A549 (cell line): ENCODE results near the gene CILP. TPM values are rescaled to one million over a fixed set of nuclear protein-coding genes. Genes with fewer than 3 reads are reported as not detected.

Experiments
- ATAC-seq, 2 experiments: fragments of 200-7000 bp in 1 of 2; fragments of >200 bp in 1 of 2; cut with Nextera tagmentation in 1 of 2; cut with Tn5 transposase in 1 of 2; 3 replicates each; pipeline versions ENCODE4 v1.8.0 to v1.9.1; 2018 to 2020; ENCODE audit warnings: mild to moderate bottlenecking in 1 of 2, moderate library complexity in 1 of 2
- CTCF ChIA-PET: fragments of 300-600 bp; sonication (Branson Sonifier 250); formaldehyde crosslinking; extraction: SDS; loops from one replicate; lab custom pipeline; 2021; ENCODE audit warnings: antibody characterized with exemption, inconsistent platforms; lab: Yijun Ruan, JAX
- POLR2A ChIA-PET: fragments of 350-600 bp; formaldehyde crosslinking; extraction: SDS; loops from one replicate; lab custom pipeline; 2021; ENCODE audit warnings: antibody characterized with exemption, inconsistent platforms; lab: Yijun Ruan, JAX
- DNase-seq, 2 experiments: peaks; one replicate each; pipeline versions ENCODE4 v3.0.0 to v3.0.0-alpha.2; 2011 to 2016; ENCODE audit warnings: low read depth in 1 of 2, low spot score in 1 of 2
- FAIRE-seq: peaks from 2 replicates; lab custom pipeline; 2011; peaks lifted over from hg19 to GRCh38; lab: Jason Lieb, UNC
- H3K27ac ChIP-seq, 2 experiments: fragments of >200 bp; sonication (Bioruptor Twin); formaldehyde crosslinking; 3 replicates each; pipeline ENCODE4 v1.5.1; 2016 to 2017
- H3K4me1 ChIP-seq: fragments of >200 bp; sonication (Bioruptor Twin); formaldehyde crosslinking; 3 replicates; pipeline ENCODE4 v1.6.1; 2016
- H3K4me2 ChIP-seq: fragments of >200 bp; sonication (Bioruptor Twin); formaldehyde crosslinking; 3 replicates; pipeline ENCODE4 v1.6.1; 2016
- H3K4me3 ChIP-seq: fragments of >200 bp; sonication (Bioruptor Twin); formaldehyde crosslinking; 3 replicates; pipeline ENCODE4 v1.5.1; 2016
- H3K9me3 ChIP-seq: fragments of >200 bp; sonication (Bioruptor Twin); formaldehyde crosslinking; 3 replicates; pipeline ENCODE4 v1.6.1; 2016
- BHLHE40 ChIP-seq: IDR thresholded peaks from 2 replicates; pipeline ENCODE4 v1.6.1; 2012; ENCODE audit warnings: low read depth, low read length, inconsistent platforms
- CBX8 ChIP-seq: fragments of 200-600 bp; sonication (generic); IDR thresholded peaks from 2 replicates; pipeline ENCODE4 v1.6.1; 2016
- CEBPB ChIP-seq, 2 experiments: fragments of >200 bp in 1 of 2; sonication (Bioruptor Twin) in 1 of 2; formaldehyde crosslinking in 1 of 2; IDR thresholded peaks; 2 replicates each; pipeline ENCODE4 v1.6.1; 2012 to 2016
- CHD2 ChIP-seq: fragments of 150-350 bp; IDR thresholded peaks from 2 replicates; pipeline ENCODE4 v1.6.1; 2014; ENCODE audit warnings: low read length; ENCODE audit not compliant: partially characterized antibody
- EHF ChIP-seq: fragments of 250-450 bp; sonication (Bioruptor Pico); IDR thresholded peaks from 2 replicates; pipeline ENCODE4 v1.5.0; 2020; ENCODE audit warnings: mild to moderate bottlenecking
- EHMT2 ChIP-seq: fragments of 200-600 bp; sonication (generic); IDR thresholded peaks from 2 replicates; pipeline ENCODE4 v1.6.1; 2016; ENCODE audit warnings: antibody characterized with exemption, low read depth, mild to moderate bottlenecking, moderate library complexity
- EP300 ChIP-seq, 2 experiments: fragments of >200 bp; sonication (Bioruptor Twin); formaldehyde crosslinking; IDR thresholded peaks; 2 replicates in 1 of 2; 3 replicates in 1 of 2; pipeline ENCODE4 v1.6.1; 2016 to 2017
- ESRRA ChIP-seq: fragments of 150-350 bp; IDR thresholded peaks from 2 replicates; pipeline ENCODE4 v1.6.1; 2014; ENCODE audit warnings: mild to moderate bottlenecking, low read length, borderline replicate concordance
- FOXS1 ChIP-seq: fragments of 250-450 bp; sonication (Bioruptor Pico); IDR thresholded peaks from 2 replicates; pipeline ENCODE4 v1.5.0; 2020; ENCODE audit warnings: mild to moderate bottlenecking, moderate library complexity
- GATA3 ChIP-seq: IDR thresholded peaks from 2 replicates; pipeline ENCODE4 v1.6.1; 2012; ENCODE audit warnings: borderline replicate concordance
- HEYL ChIP-seq: fragments of 250-450 bp; sonication (Bioruptor Pico); IDR thresholded peaks from 2 replicates; pipeline ENCODE4 v1.8.0; 2021; ENCODE audit warnings: mild to moderate bottlenecking, moderate library complexity
- HOXB13 ChIP-seq: fragments of 250-450 bp; sonication (Bioruptor Pico); IDR thresholded peaks from 2 replicates; pipeline ENCODE4 v1.5.0; 2020; ENCODE audit warnings: low read depth, mild to moderate bottlenecking, moderate library complexity
- HOXB5 ChIP-seq: fragments of 250-450 bp; sonication (Bioruptor Pico); IDR thresholded peaks from 2 replicates; pipeline ENCODE4 v1.5.0; 2020; ENCODE audit warnings: mild to moderate bottlenecking, moderate library complexity
- KDM1A ChIP-seq: fragments of 200-600 bp; sonication (generic); IDR thresholded peaks from 2 replicates; pipeline ENCODE4 v1.6.1; 2016; ENCODE audit warnings: low read depth, mild to moderate bottlenecking
- MAFK ChIP-seq: fragments of 450-650 bp; IDR thresholded peaks from 2 replicates; pipeline ENCODE4 v1.6.1; 2014; ENCODE audit not compliant: partially characterized antibody
- PHF8 ChIP-seq: fragments of 200-600 bp; sonication (generic); IDR thresholded peaks from 2 replicates; pipeline ENCODE4 v1.6.1; 2016; ENCODE audit warnings: low read depth, mild to moderate bottlenecking, antibody characterized with exemption, moderate library complexity, borderline replicate concordance
- RARB ChIP-seq: fragments of 250-450 bp; sonication (Bioruptor Pico); IDR thresholded peaks from 2 replicates; pipeline ENCODE4 v1.8.0; 2021; ENCODE audit warnings: mild to moderate bottlenecking, moderate library complexity
- SMC3 ChIP-seq: fragments of >200 bp; sonication (Bioruptor Twin); formaldehyde crosslinking; IDR thresholded peaks from 3 replicates; pipeline ENCODE4 v1.6.1; 2018; ENCODE audit warnings: inconsistent platforms
- ZFP36 ChIP-seq: fragments of 450-650 bp; IDR thresholded peaks from 2 replicates; pipeline ENCODE4 v1.6.1; 2014; ENCODE audit warnings: borderline replicate concordance; ENCODE audit not compliant: partially characterized antibody
- WGBS: methylation state at CpG from one replicate; pipeline ENCODE4 v1.1.6; 2017; ENCODE audit errors: missing lambda C conversion rate; 5-methylcytosine and 5-hydroxymethylcytosine counted together
- polyA plus RNA-seq, 4 experiments: library from polyadenylated mRNA; depleted of rRNA in 3 of 4; stranded (reverse); fragments of >200 nt; fragmentation: RNase III in 1 of 4; extraction: RNeasy Plus Mini Kit Qiagen cat#74134 plus additional on column Dnase treatment in 1 of 4; gene quantifications; 2 replicates in 3 of 4; 3 replicates in 1 of 4; pipeline ENCODE4 v1.2.3, GENCODE V29; 2011 to 2017
- small RNA-seq, 6 experiments: library from RNA; depleted of rRNA; stranded (forward); fragments of <200 nt; gene quantifications; one replicate each; pipeline ENCODE3, GENCODE V24; 2012
- TF ChIP-seq, protein P1 (sequence below): fragments of >200 bp; sonication (Bioruptor Twin); formaldehyde crosslinking; IDR thresholded peaks from 2 replicates; pipeline ENCODE4 v1.6.1; 2016
- TF ChIP-seq, protein P2 (sequence below): fragments of >200 bp; sonication (Bioruptor Twin); formaldehyde crosslinking; IDR thresholded peaks from 3 replicates; pipeline ENCODE4 v1.6.1; 2016
- TF ChIP-seq, protein P3 (sequence below): fragments of >200 bp; sonication (Bioruptor Twin); formaldehyde crosslinking; IDR thresholded peaks from 3 replicates; pipeline ENCODE4 v1.5.1; 2016

CILP gene
- polyA plus RNA-seq, 2 of the 4 experiments (the other 2 are of a cell fraction) = 0.09 to 0.14 TPM

DNA sequence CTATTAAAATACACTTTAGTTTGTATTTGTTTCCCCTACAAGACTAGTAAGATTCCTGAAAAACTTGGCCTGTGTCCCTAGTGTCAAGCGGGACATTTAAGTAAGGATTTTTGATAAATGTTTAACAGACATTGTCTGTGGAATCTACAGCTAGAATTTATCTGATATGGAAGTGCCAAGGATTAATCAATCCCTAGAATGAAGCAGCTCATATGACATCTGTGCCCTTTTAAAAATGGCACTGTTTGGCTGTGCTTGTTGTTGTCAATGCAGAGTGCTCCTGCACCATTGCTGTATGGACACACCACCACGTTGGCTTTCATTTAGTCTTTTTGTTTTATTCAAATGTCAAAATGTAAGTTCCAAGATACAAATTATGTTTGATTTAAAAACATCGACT lies 63.4 kb downstream of the CILP start:
- ChIA-PET POLR2A (interaction anchor here (1.2 kb wide), 1 partner anchor 157 kb away, joined by 4 read pairs; the partner anchor contains the start of gene RNU5B-1), CTCF (interaction anchor here (1.0 to 3.0 kb wide), 4 partner anchors 9 to 237 kb away, joined by 3 to 8 read pairs (median 4); no protein-coding TSS in a partner anchor)
- Histone ChIP-seq H3K4me1 (no peaks in the 10 kb centered on the region), H3K4me2 (no peak overlapping the region), H3K27ac (no peak overlapping the region), H3K9me3 (no peaks in the 10 kb centered on the region), H3K4me3 (no peak overlapping the region)
- no peak for FAIRE-seq
- 90% methylated on average over 3 of the region's 3 CpGs for WGBS
- no peak for ATAC-seq
- no peak for TF ChIP-seq CEBPB (IDR thresholded peaks at IDR 0.05)
- TF ChIP-seq, protein P1, sequence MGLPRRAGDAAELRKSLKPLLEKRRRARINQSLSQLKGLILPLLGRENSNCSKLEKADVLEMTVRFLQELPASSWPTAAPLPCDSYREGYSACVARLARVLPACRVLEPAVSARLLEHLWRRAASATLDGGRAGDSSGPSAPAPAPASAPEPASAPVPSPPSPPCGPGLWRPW = no peak
- TF ChIP-seq FOXS1 (CRISPR knock-in tag) = no peak
- no peak for TF ChIP-seq ZFP36
- TF ChIP-seq BHLHE40 = no peak
- no peak for TF ChIP-seq HOXB13 (CRISPR knock-in tag)
- no peak for TF ChIP-seq HEYL (CRISPR knock-in tag)
- no peak for TF ChIP-seq SMC3
- no peak for TF ChIP-seq CBX8
- no peak for TF ChIP-seq EHF (CRISPR knock-in tag)
- TF ChIP-seq KDM1A = no peak
- TF ChIP-seq HOXB5 (CRISPR knock-in tag) = no peak
- TF ChIP-seq MAFK = no peak
- no peak for TF ChIP-seq PHF8
- TF ChIP-seq GATA3 = no peak
- no peak for TF ChIP-seq ESRRA
- TF ChIP-seq CHD2 = no peak
- TF ChIP-seq EHMT2 = no peak
- TF ChIP-seq, protein P2, sequence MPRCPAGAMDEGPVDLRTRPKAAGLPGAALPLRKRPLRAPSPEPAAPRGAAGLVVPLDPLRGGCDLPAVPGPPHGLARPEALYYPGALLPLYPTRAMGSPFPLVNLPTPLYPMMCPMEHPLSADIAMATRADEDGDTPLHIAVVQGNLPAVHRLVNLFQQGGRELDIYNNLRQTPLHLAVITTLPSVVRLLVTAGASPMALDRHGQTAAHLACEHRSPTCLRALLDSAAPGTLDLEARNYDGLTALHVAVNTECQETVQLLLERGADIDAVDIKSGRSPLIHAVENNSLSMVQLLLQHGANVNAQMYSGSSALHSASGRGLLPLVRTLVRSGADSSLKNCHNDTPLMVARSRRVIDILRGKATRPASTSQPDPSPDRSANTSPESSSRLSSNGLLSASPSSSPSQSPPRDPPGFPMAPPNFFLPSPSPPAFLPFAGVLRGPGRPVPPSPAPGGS = no peak
- no peak for TF ChIP-seq EP300 (IDR thresholded peaks at IDR 0.05)
- DNase-seq = no peak

DNA sequence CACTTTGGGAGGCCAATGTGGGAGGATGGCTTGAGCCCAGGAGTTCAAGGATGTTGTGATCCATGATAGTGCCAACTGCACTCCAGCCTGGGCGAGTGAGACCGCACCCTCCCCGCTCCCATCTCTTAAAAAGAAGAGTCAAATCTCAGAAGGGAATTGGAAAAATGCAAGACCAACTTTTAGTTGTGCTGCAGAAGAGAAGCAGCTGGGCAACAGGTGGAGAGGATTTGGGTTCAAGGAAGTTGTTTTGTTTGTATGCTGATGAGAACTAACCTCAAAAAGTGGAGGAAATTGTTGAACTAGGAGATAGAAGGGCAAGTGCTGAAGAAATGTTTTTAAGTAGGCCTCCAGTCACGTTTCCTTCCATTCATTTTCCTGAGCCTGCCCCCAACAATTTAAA lies 64.8 kb downstream of the CILP start:
- CTCF ChIA-PET = no interaction called here
- POLR2A ChIA-PET = no interaction called here

More for the DNA sequence above, 64.8 kb downstream of the CILP start:
- Histone ChIP-seq H3K4me2 (no peak overlapping the region), H3K4me3 (no peak overlapping the region), H3K9me3 (no peaks in the 10 kb centered on the region), H3K4me1 (no peaks in the 10 kb centered on the region), H3K27ac (no peak overlapping the region)
- FAIRE-seq = no peak
- whole genome bisulfite sequencing = 95% methylated on average over 4 of the region's 4 CpGs
- TF ChIP-seq RARB (CRISPR knock-in tag) (no peak), EHMT2 (no peak), HOXB5 (CRISPR knock-in tag) (no peak), EP300 (IDR thresholded peaks at IDR 0.05) (no peak)
- TF ChIP-seq, protein P3, sequence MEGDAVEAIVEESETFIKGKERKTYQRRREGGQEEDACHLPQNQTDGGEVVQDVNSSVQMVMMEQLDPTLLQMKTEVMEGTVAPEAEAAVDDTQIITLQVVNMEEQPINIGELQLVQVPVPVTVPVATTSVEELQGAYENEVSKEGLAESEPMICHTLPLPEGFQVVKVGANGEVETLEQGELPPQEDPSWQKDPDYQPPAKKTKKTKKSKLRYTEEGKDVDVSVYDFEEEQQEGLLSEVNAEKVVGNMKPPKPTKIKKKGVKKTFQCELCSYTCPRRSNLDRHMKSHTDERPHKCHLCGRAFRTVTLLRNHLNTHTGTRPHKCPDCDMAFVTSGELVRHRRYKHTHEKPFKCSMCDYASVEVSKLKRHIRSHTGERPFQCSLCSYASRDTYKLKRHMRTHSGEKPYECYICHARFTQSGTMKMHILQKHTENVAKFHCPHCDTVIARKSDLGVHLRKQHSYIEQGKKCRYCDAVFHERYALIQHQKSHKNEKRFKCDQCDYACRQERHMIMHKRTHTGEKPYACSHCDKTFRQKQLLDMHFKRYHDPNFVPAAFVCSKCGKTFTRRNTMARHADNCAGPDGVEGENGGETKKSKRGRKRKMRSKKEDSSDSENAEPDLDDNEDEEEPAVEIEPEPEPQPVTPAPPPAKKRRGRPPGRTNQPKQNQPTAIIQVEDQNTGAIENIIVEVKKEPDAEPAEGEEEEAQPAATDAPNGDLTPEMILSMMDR = no peak
- DNase-seq = no peak
- no peak for ATAC-seq

Small RNAs within 50 kb of the gene (small RNA-seq; reads per million reads assigned to genes)
- gene AC068213.1 (0 reads per million in 6 experiments), gene RNU6-686P (0 reads per million in 6 experiments)

Other genes starting within 250 kb of the CILP start
- 146 and 155 TPM in 2 replicates for gene SPG21, start 221.6 kb downstream of the CILP start, polyA plus RNA-seq (2011; rRNA removed)
- gene SPG21, start 221.6 kb downstream of the CILP start, polyA plus RNA-seq (2017; fragmentation: RNase III; extraction: RNeasy Plus Mini Kit Qiagen cat#74134 plus additional on column Dnase treatment) = 111 to 117 TPM (median 113 TPM) in 3 replicates
- 23.4 and 25.2 TPM in 2 replicates for gene MTFMT, start 181.8 kb downstream of the CILP start, polyA plus RNA-seq (2011; rRNA removed)
- gene MTFMT, start 181.8 kb downstream of the CILP start, polyA plus RNA-seq (2017; fragmentation: RNase III; extraction: RNeasy Plus Mini Kit Qiagen cat#74134 plus additional on column Dnase treatment) = 19.2 to 21.4 TPM (median 20.8 TPM) in 3 replicates
- 16.1 and 17.9 TPM in 2 replicates for gene SLC51B, start 166.1 kb downstream of the CILP start, polyA plus RNA-seq (2011; rRNA removed)
- 8.6 to 12.2 TPM (median 8.6 TPM) in 3 replicates for gene SLC51B, start 166.1 kb downstream of the CILP start, polyA plus RNA-seq (2017; fragmentation: RNase III; extraction: RNeasy Plus Mini Kit Qiagen cat#74134 plus additional on column Dnase treatment)
- 0.08 and 0.28 TPM in 2 replicates for gene RASL12, start 143.5 kb downstream of the CILP start, polyA plus RNA-seq (2011; rRNA removed)
- 0.12 to 0.34 TPM (median 0.18 TPM) in 3 replicates for gene RASL12, start 143.5 kb downstream of the CILP start, polyA plus RNA-seq (2017; fragmentation: RNase III; extraction: RNeasy Plus Mini Kit Qiagen cat#74134 plus additional on column Dnase treatment)
- gene KBTBD13, start 134.7 kb downstream of the CILP start, polyA plus RNA-seq (2011; rRNA removed) = not detected in 2 replicates
- not detected in 3 replicates for gene KBTBD13, start 134.7 kb downstream of the CILP start, polyA plus RNA-seq (2017; fragmentation: RNase III; extraction: RNeasy Plus Mini Kit Qiagen cat#74134 plus additional on column Dnase treatment)
- gene UBAP1L, start 96.3 kb downstream of the CILP start, polyA plus RNA-seq (2011; rRNA removed) = 0.84 and 1.3 TPM in 2 replicates
- gene UBAP1L, start 96.3 kb downstream of the CILP start, polyA plus RNA-seq (2017; fragmentation: RNase III; extraction: RNeasy Plus Mini Kit Qiagen cat#74134 plus additional on column Dnase treatment) = 0.87 to 0.96 TPM (median 0.96 TPM) in 3 replicates
- 20.4 and 23.7 TPM in 2 replicates for gene PDCD7, start 77.7 kb downstream of the CILP start, polyA plus RNA-seq (2011; rRNA removed)
- 16.8 to 19.0 TPM (median 17.5 TPM) in 3 replicates for gene PDCD7, start 77.7 kb downstream of the CILP start, polyA plus RNA-seq (2017; fragmentation: RNase III; extraction: RNeasy Plus Mini Kit Qiagen cat#74134 plus additional on column Dnase treatment)
- gene CLPX, start 26.1 kb downstream of the CILP start, polyA plus RNA-seq (2011; rRNA removed) = 65.1 and 113 TPM in 2 replicates
- gene CLPX, start 26.1 kb downstream of the CILP start, polyA plus RNA-seq (2017; fragmentation: RNase III; extraction: RNeasy Plus Mini Kit Qiagen cat#74134 plus additional on column Dnase treatment) = 53.3 to 65.9 TPM (median 55.4 TPM) in 3 replicates
- 9.8 and 11.2 TPM in 2 replicates for gene PARP16, start 75.4 kb upstream of the CILP start, polyA plus RNA-seq (2011; rRNA removed)
- 6.7 to 7.7 TPM (median 7.5 TPM) in 3 replicates for gene PARP16, start 75.4 kb upstream of the CILP start, polyA plus RNA-seq (2017; fragmentation: RNase III; extraction: RNeasy Plus Mini Kit Qiagen cat#74134 plus additional on column Dnase treatment)
- not detected in 2 replicates for gene RNU5A-1, start 84.6 kb upstream of the CILP start, polyA plus RNA-seq (2011; rRNA removed)
- gene RNU5A-1, start 84.6 kb upstream of the CILP start, polyA plus RNA-seq (2017; fragmentation: RNase III; extraction: RNeasy Plus Mini Kit Qiagen cat#74134 plus additional on column Dnase treatment) = not detected in 3 replicates
- not detected in 2 replicates for gene RNU5B-1, start 93.2 kb upstream of the CILP start, polyA plus RNA-seq (2011; rRNA removed)
- gene RNU5B-1, start 93.2 kb upstream of the CILP start, polyA plus RNA-seq (2017; fragmentation: RNase III; extraction: RNeasy Plus Mini Kit Qiagen cat#74134 plus additional on column Dnase treatment) = not detected in 3 replicates
- gene IGDCC3, start 166.5 kb upstream of the CILP start, polyA plus RNA-seq (2011; rRNA removed) = 0.04 TPM in 1 of 2 replicates, not detected in the other
- gene IGDCC3, start 166.5 kb upstream of the CILP start, polyA plus RNA-seq (2017; fragmentation: RNase III; extraction: RNeasy Plus Mini Kit Qiagen cat#74134 plus additional on column Dnase treatment) = 0.04 to 0.12 TPM (median 0.11 TPM) in 3 replicates
- gene IGDCC4, start 211.5 kb upstream of the CILP start, polyA plus RNA-seq (2011; rRNA removed) = 5.2 and 5.4 TPM in 2 replicates
- gene IGDCC4, start 211.5 kb upstream of the CILP start, polyA plus RNA-seq (2017; fragmentation: RNase III; extraction: RNeasy Plus Mini Kit Qiagen cat#74134 plus additional on column Dnase treatment) = 3.8 to 4.2 TPM (median 3.9 TPM) in 3 replicates